M059J (cell line): ENCODE data around the gene PTPN7. TPM values are rescaled to one million over a fixed set of nuclear protein-coding genes. Genes with fewer than 3 reads are reported as not detected.
A peak's percentile ranks its signal among the peaks of the same experiment; 100 is the strongest.
"Not testable (repeated sequence)": the region's sequence is repeated elsewhere in the genome, so short reads cannot be mapped to it uniquely, and the experiment has no call there.

Source experiments
- DNase-seq: peaks from one replicate; pipeline ENCODE4 v3.0.0-alpha.2; 2012; ENCODE audit warnings: low read depth
- total RNA-seq: library from RNA; depleted of rRNA; stranded (reverse); fragments of >200 nt; shearing (Covaris generic); gene quantifications from 2 replicates; pipeline ENCODE4 v1.2.3, GENCODE V29; 2014

PTPN7 gene
- total RNA-seq, 1 experiment from 2014 or later = not detected

GRCh38 chr1:202167054-202167453, 6.7 kb upstream of the PTPN7 start:
- not testable (repeated sequence) for DNase-seq

GRCh38 chr1:202165942-202166843, 5.8 kb upstream of the PTPN7 start:
- DNase-seq = no peak

- DNase-seq = no peak
Measured at GRCh38 chr1:202165267-202165941, 5.0 kb upstream of the PTPN7 start.

- no peak for DNase-seq
Measured at GRCh38 chr1:202164271-202165037, 4.1 kb upstream of the PTPN7 start.

GRCh38 chr1:202163281-202164270, 3.2 kb upstream of the PTPN7 start:
- DNase-seq = no peak

GRCh38 chr1:202162418-202163280, 2.2 kb upstream of the PTPN7 start:
- no peak for DNase-seq

GRCh38 chr1:202162047-202162417, 1.6 kb upstream of the PTPN7 start:
- no peak for DNase-seq

- DNase-seq = no peak
Measured at GRCh38 chr1:202161151-202162046, 997 bp upstream of the PTPN7 start.

- DNase-seq = no peak
Measured at GRCh38 chr1:202159534-202160371, 649 bp downstream of the PTPN7 start.

- DNase-seq = no peak
Measured at GRCh38 chr1:202158810-202159533, 1.4 kb downstream of the PTPN7 start.

- DNase-seq = no peak
Measured at GRCh38 chr1:202157945-202158344, 2.5 kb downstream of the PTPN7 start.

- no peak for DNase-seq
Measured at GRCh38 chr1:202156590-202156989, 3.8 kb downstream of the PTPN7 start.

- DNase-seq = peak; percentile 68
Measured at GRCh38 chr1:202155478-202156021, 4.9 kb downstream of the PTPN7 start.

GRCh38 chr1:202154766-202155477, 5.5 kb downstream of the PTPN7 start:
- peak; percentile 59 for DNase-seq

GRCh38 chr1:202154148-202154765, 6.1 kb downstream of the PTPN7 start:
- no peak for DNase-seq

- DNase-seq = no peak
Measured at GRCh38 chr1:202153284-202153683, 7.1 kb downstream of the PTPN7 start.
